HG02642 (cell line): ENCODE data around the gene ACOX1.

Experiments used
- ATAC-seq: cut with Tn5 transposase; IDR thresholded peaks from one replicate; pipeline ENCODE4 v1.9.1; 2021; ENCODE audit warnings: mild to moderate bottlenecking; ENCODE audit not compliant: unreplicated experiment, poor library complexity

The ACOX1 gene

GRCh38 chr17:76008630-76009425 lies 29.9 kb upstream of the ACOX1 start:
- ATAC-seq, result no peak

- no peak for ATAC-seq
Measured at GRCh38 chr17:76008208-76008607, 29.2 kb upstream of the ACOX1 start.

- ATAC-seq, result no peak
Measured at GRCh38 chr17:76007850-76008165, 28.8 kb upstream of the ACOX1 start.

GRCh38 chr17:76007131-76007849 lies 28.3 kb upstream of the ACOX1 start:
- no peak for ATAC-seq

- ATAC-seq, result no peak
Measured at GRCh38 chr17:76005263-76006149, 26.5 kb upstream of the ACOX1 start.

GRCh38 chr17:76004750-76005262 lies 25.8 kb upstream of the ACOX1 start:
- ATAC-seq, result no peak

- ATAC-seq, result no peak
Measured at GRCh38 chr17:76003915-76004314, 24.9 kb upstream of the ACOX1 start.

- no peak for ATAC-seq
Measured at GRCh38 chr17:76002100-76002499, 23.1 kb upstream of the ACOX1 start.

- ATAC-seq, result no peak
Measured at GRCh38 chr17:76000755-76001521, 22.0 kb upstream of the ACOX1 start, which contains the start of gene CDK3. Gene CDK3, plus strand, starts transcription at chr17:76000855. Its CDS starts 571 bp downstream, at chr17:76001426.

GRCh38 chr17:76000016-76000754 lies 21.2 kb upstream of the ACOX1 start:
- peak; percentile 48 for ATAC-seq

GRCh38 chr17:75998327-75998795 lies 19.4 kb upstream of the ACOX1 start:
- no peak for ATAC-seq

GRCh38 chr17:75996665-75997590 lies 18.0 kb upstream of the ACOX1 start:
- no peak for ATAC-seq

GRCh38 chr17:75995385-75995925 lies 16.5 kb upstream of the ACOX1 start:
- ATAC-seq, result no peak

- ATAC-seq, result no peak
Measured at GRCh38 chr17:75994802-75995370, 15.9 kb upstream of the ACOX1 start.

GRCh38 chr17:75991396-75991795 lies 12.4 kb upstream of the ACOX1 start:
- ATAC-seq, result no peak

GRCh38 chr17:75987041-75987440 lies 8.1 kb upstream of the ACOX1 start:
- no peak for ATAC-seq

GRCh38 chr17:75985986-75986385 lies 7.0 kb upstream of the ACOX1 start:
- ATAC-seq, result no peak
